ENCODE measurements around the gene AKNAD1.

Gene AKNAD1

GRCh38 chr1:108815566-108815965 lies 41.3 kb downstream of the AKNAD1 start:
- H3K4me3 ChIP-seq (ENCODE audit: low read length), result no peak overlapping the region
- H3K36me3 ChIP-seq (replicated peaks; ENCODE audit: insufficient read depth, low read length), result no peaks in the 10 kb centered on the region
- no peaks in the 10 kb centered on the region for H3K9me2 ChIP-seq (replicated peaks; ENCODE audit: insufficient read depth, low read length)
- no peak overlapping the region for H3K27ac ChIP-seq (ENCODE audit: low read length)
- no peak overlapping the region for H3K9ac ChIP-seq (ENCODE audit: low read length)
- H3K4me1 ChIP-seq (ENCODE audit: low read length), result no peaks in the 10 kb centered on the region
- H3K79me2 ChIP-seq (ENCODE audit: low read length), result no peaks in the 10 kb centered on the region
- TF ChIP-seq EZH2phosphoT487 (IDR thresholded peaks at IDR 0.05; ENCODE audit: low read length) (no peak), EZH2 (optimal IDR thresholded peaks at IDR 0.05; ENCODE audit: low read depth, low read length) (no peak)
- TF ChIP-seq, protein P1, sequence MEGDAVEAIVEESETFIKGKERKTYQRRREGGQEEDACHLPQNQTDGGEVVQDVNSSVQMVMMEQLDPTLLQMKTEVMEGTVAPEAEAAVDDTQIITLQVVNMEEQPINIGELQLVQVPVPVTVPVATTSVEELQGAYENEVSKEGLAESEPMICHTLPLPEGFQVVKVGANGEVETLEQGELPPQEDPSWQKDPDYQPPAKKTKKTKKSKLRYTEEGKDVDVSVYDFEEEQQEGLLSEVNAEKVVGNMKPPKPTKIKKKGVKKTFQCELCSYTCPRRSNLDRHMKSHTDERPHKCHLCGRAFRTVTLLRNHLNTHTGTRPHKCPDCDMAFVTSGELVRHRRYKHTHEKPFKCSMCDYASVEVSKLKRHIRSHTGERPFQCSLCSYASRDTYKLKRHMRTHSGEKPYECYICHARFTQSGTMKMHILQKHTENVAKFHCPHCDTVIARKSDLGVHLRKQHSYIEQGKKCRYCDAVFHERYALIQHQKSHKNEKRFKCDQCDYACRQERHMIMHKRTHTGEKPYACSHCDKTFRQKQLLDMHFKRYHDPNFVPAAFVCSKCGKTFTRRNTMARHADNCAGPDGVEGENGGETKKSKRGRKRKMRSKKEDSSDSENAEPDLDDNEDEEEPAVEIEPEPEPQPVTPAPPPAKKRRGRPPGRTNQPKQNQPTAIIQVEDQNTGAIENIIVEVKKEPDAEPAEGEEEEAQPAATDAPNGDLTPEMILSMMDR (IDR thresholded peaks at IDR 0.05; ENCODE audit: low read length), result no peak
- no peak overlapping the region for H3K4me2 ChIP-seq (ENCODE audit: low read depth, low read length)
- H2AFZ ChIP-seq (ENCODE audit: low read length), result no peak overlapping the region
- no peak for DNase-seq
- no peaks in the 10 kb centered on the region for H3K27me3 ChIP-seq (replicated peaks; ENCODE audit: insufficient read depth, low read length)
- no peaks in the 10 kb centered on the region for H3F3A ChIP-seq (ENCODE audit: insufficient read depth, low read length)
- no peaks in the 10 kb centered on the region for H4K20me1 ChIP-seq (ENCODE audit: insufficient read depth, low read length)
- no peaks in the 10 kb centered on the region for H3K9me3 ChIP-seq (replicated peaks; ENCODE audit: insufficient read depth, low read length)

- no peaks in the 10 kb centered on the region for H3K9me3 ChIP-seq (replicated peaks; ENCODE audit: insufficient read depth, low read length)
- H2AFZ ChIP-seq (ENCODE audit: low read length), result no peak overlapping the region
- TF ChIP-seq EZH2phosphoT487 (IDR thresholded peaks at IDR 0.05; ENCODE audit: low read length) (no peak), EZH2 (optimal IDR thresholded peaks at IDR 0.05; ENCODE audit: low read depth, low read length) (no peak)
- TF ChIP-seq, protein P1 (IDR thresholded peaks at IDR 0.05; ENCODE audit: low read length), result no peak
- H4K20me1 ChIP-seq (ENCODE audit: insufficient read depth, low read length), result no peaks in the 10 kb centered on the region
- DNase-seq, result no peak
- H3K4me1 ChIP-seq (ENCODE audit: low read length), result no peaks in the 10 kb centered on the region
- no peak overlapping the region for H3K27ac ChIP-seq (ENCODE audit: low read length)
- H3K9me2 ChIP-seq (replicated peaks; ENCODE audit: insufficient read depth, low read length), result no peaks in the 10 kb centered on the region
- no peak overlapping the region for H3K4me2 ChIP-seq (ENCODE audit: low read depth, low read length)
- H3K9ac ChIP-seq (ENCODE audit: low read length), result no peak overlapping the region
- H3F3A ChIP-seq (ENCODE audit: insufficient read depth, low read length), result no peaks in the 10 kb centered on the region
- H3K36me3 ChIP-seq (replicated peaks; ENCODE audit: insufficient read depth, low read length), result no peaks in the 10 kb centered on the region
- H3K4me3 ChIP-seq (ENCODE audit: low read length), result no peak overlapping the region
- no peaks in the 10 kb centered on the region for H3K79me2 ChIP-seq (ENCODE audit: low read length)
- no peaks in the 10 kb centered on the region for H3K27me3 ChIP-seq (replicated peaks; ENCODE audit: insufficient read depth, low read length)
These were observed 42.4 kb downstream of the AKNAD1 start for GRCh38 chr1:108814343-108815125.

- Histone ChIP-seq H3K4me2 (ENCODE audit: low read depth, low read length) (no peak overlapping the region), H3F3A (ENCODE audit: insufficient read depth, low read length) (no peaks in the 10 kb centered on the region), H3K27me3 (replicated peaks; ENCODE audit: insufficient read depth, low read length) (no peaks in the 10 kb centered on the region), H2AFZ (ENCODE audit: low read length) (no peak overlapping the region), H4K20me1 (ENCODE audit: insufficient read depth, low read length) (no peaks in the 10 kb centered on the region), H3K9ac (ENCODE audit: low read length) (no peak overlapping the region), H3K9me3 (replicated peaks; ENCODE audit: insufficient read depth, low read length) (no peaks in the 10 kb centered on the region), H3K9me2 (replicated peaks; ENCODE audit: insufficient read depth, low read length) (no peaks in the 10 kb centered on the region), H3K4me3 (ENCODE audit: low read length) (no peak overlapping the region), H3K79me2 (ENCODE audit: low read length) (no peaks in the 10 kb centered on the region), H3K36me3 (replicated peaks; ENCODE audit: insufficient read depth, low read length) (no peaks in the 10 kb centered on the region), H3K4me1 (ENCODE audit: low read length) (no peaks in the 10 kb centered on the region), H3K27ac (ENCODE audit: low read length) (no peak overlapping the region)
- TF ChIP-seq, protein P1 (IDR thresholded peaks at IDR 0.05; ENCODE audit: low read length), result no peak
- TF ChIP-seq EZH2 (optimal IDR thresholded peaks at IDR 0.05; ENCODE audit: low read depth, low read length) (no peak), EZH2phosphoT487 (IDR thresholded peaks at IDR 0.05; ENCODE audit: low read length) (no peak)
- no peak for DNase-seq
These were observed 43.6 kb downstream of the AKNAD1 start for GRCh38 chr1:108813326-108813725.
